H9 (cell line): Measurements from ENCODE around the gene AMPH. TPM values are rescaled to one million over a fixed set of nuclear protein-coding genes. Genes with fewer than 3 reads are reported as not detected.

Source experiments
- DNase-seq: peaks from one replicate; pipeline ENCODE4 v3.0.0-alpha.2; 2017
- H2AFZ ChIP-seq: one replicate; pipeline ENCODE4 v1.6.1; 2013; ENCODE audit warnings: mild to moderate bottlenecking, low read length, control low read depth, moderate library complexity
- H2AK5ac ChIP-seq: 2 replicates; pipeline ENCODE4 v1.6.1; 2013; ENCODE audit warnings: low read length, control low read depth, mixed read lengths; ENCODE audit not compliant: insufficient read length
- H2BK120ac ChIP-seq: one replicate; pipeline ENCODE4 v1.6.1; 2013; ENCODE audit warnings: low read depth, mild to moderate bottlenecking, low read length, control low read depth, inconsistent platforms; ENCODE audit not compliant: poor library complexity, severe bottlenecking
- H2BK12ac ChIP-seq: 2 replicates; pipeline ENCODE4 v1.6.1; 2013; ENCODE audit warnings: low read length, control low read depth, mixed read lengths, low read depth; ENCODE audit not compliant: insufficient read length
- H2BK15ac ChIP-seq: 2 replicates; pipeline ENCODE4 v1.6.1; 2013; ENCODE audit warnings: low read depth, low read length, control low read depth
- H2BK20ac ChIP-seq: one replicate; pipeline ENCODE4 v1.6.1; 2013; ENCODE audit warnings: low read depth, mild to moderate bottlenecking, low read length, control low read depth, inconsistent platforms; ENCODE audit not compliant: poor library complexity, severe bottlenecking
- H2BK5ac ChIP-seq: 2 replicates; pipeline ENCODE4 v1.6.1; 2013; ENCODE audit warnings: low read length, control low read depth, mixed read lengths; ENCODE audit not compliant: insufficient read length
- H3K14ac ChIP-seq: 2 replicates; pipeline ENCODE4 v1.6.1; 2013; ENCODE audit warnings: low read length, control low read depth; ENCODE audit not compliant: insufficient read depth
- H3K18ac ChIP-seq: 2 replicates; pipeline ENCODE4 v1.6.1; 2013; ENCODE audit warnings: low read depth, mild to moderate bottlenecking, mixed read lengths, low read length, control low read depth; ENCODE audit not compliant: insufficient read length
- H3K23ac ChIP-seq: 2 replicates; pipeline ENCODE4 v1.6.1; 2013; ENCODE audit warnings: low read length, control low read depth, mixed read lengths, low read depth; ENCODE audit not compliant: insufficient read length
- H3K23me2 ChIP-seq: 2 replicates; pipeline ENCODE4 v1.6.1; 2013; ENCODE audit warnings: low read depth, mild to moderate bottlenecking, mixed read lengths, low read length, control low read depth; ENCODE audit not compliant: insufficient read length, poor library complexity, severe bottlenecking
- H3K27ac ChIP-seq: 2 replicates; pipeline ENCODE4 v1.5.1; 2013; ENCODE audit warnings: low read length, control low read depth, mixed read lengths, low read depth; ENCODE audit not compliant: insufficient read length
- H3K27me3 ChIP-seq: 2 replicates; pipeline ENCODE4 v1.6.1; 2013; ENCODE audit warnings: low read length, control low read depth, inconsistent platforms; ENCODE audit not compliant: insufficient read depth
- H3K4ac ChIP-seq: 2 replicates; pipeline ENCODE4 v1.6.1; 2013; ENCODE audit warnings: low read depth, mild to moderate bottlenecking, control low read depth, inconsistent platforms, low read length, moderate library complexity
- H3K4me1 ChIP-seq: 2 replicates; pipeline ENCODE4 v1.6.1; 2013; ENCODE audit warnings: low read length, control low read depth, inconsistent platforms; ENCODE audit not compliant: insufficient read depth
- H3K4me2 ChIP-seq: 2 replicates; pipeline ENCODE4 v1.6.1; 2013; ENCODE audit warnings: low read length, control low read depth, mixed read lengths; ENCODE audit not compliant: insufficient read length, insufficient read depth
- H3K56ac ChIP-seq: 2 replicates; pipeline ENCODE4 v1.6.1; 2013; ENCODE audit warnings: low read depth, mild to moderate bottlenecking, mixed read lengths, low read length, control low read depth; ENCODE audit not compliant: insufficient read length
- H3K79me1 ChIP-seq: 2 replicates; pipeline ENCODE4 v1.6.1; 2013; ENCODE audit warnings: low read depth, mild to moderate bottlenecking, moderate library complexity, low read length, control low read depth, inconsistent platforms; ENCODE audit not compliant: insufficient read depth, poor library complexity, severe bottlenecking
- H3K79me2 ChIP-seq: 2 replicates; pipeline ENCODE4 v1.6.1; 2013; ENCODE audit warnings: low read length, control low read depth, inconsistent platforms; ENCODE audit not compliant: insufficient read depth
- H3K9ac ChIP-seq: 2 replicates; pipeline ENCODE4 v1.6.1; 2013; ENCODE audit warnings: low read length, control low read depth, mixed read lengths; ENCODE audit not compliant: insufficient read length; ENCODE audit errors: extremely low read depth
- H3K9me3 ChIP-seq: one replicate; pipeline ENCODE4 v1.6.1; 2013; ENCODE audit warnings: low read depth, low read length, inconsistent platforms; ENCODE audit not compliant: control insufficient read depth
- H3T11ph ChIP-seq: one replicate; pipeline ENCODE4 v1.6.1; 2013; ENCODE audit warnings: mild to moderate bottlenecking, low read length, control low read depth, inconsistent platforms
- H4K20me1 ChIP-seq: one replicate; pipeline ENCODE4 v1.6.1; 2013; ENCODE audit not compliant: control insufficient read depth, insufficient read length, insufficient read depth
- H4K5ac ChIP-seq: 2 replicates; pipeline ENCODE4 v1.6.1; 2013; ENCODE audit warnings: low read depth, mild to moderate bottlenecking, mixed read lengths, low read length, control low read depth; ENCODE audit not compliant: insufficient read length
- H4K8ac ChIP-seq: replicated peaks from 2 replicates; pipeline ENCODE4 v1.6.1; 2013; ENCODE audit warnings: low read length, control low read depth, mixed read lengths, low read depth; ENCODE audit not compliant: insufficient read length
- H4K91ac ChIP-seq: 2 replicates; pipeline ENCODE4 v1.6.1; 2013; ENCODE audit warnings: low read depth, mild to moderate bottlenecking, moderate library complexity, mixed read lengths, low read length, control low read depth; ENCODE audit not compliant: insufficient read length
- H3K27ac Mint-ChIP-seq, 3 experiments: 2 replicates in 2 of 3; 3 replicates in 1 of 3; pipeline ENCODE4 v1.8.0; 2020 to 2021; ENCODE audit warnings: mixed read lengths in 3 of 3, mild to moderate bottlenecking in 1 of 3, moderate library complexity in 1 of 3
- H3K27me3 Mint-ChIP-seq: 2 replicates; pipeline ENCODE4 v1.8.0; 2021; ENCODE audit warnings: low read depth, mild to moderate bottlenecking, moderate library complexity, mixed read lengths
- H3K36me3 Mint-ChIP-seq, 3 experiments: 2 replicates in 2 of 3; 3 replicates in 1 of 3; pipeline ENCODE4 v1.8.0; 2020 to 2021; ENCODE audit warnings: low read depth in 3 of 3, mixed read lengths in 3 of 3; ENCODE audit not compliant: insufficient read depth in 1 of 3
- H3K4me1 Mint-ChIP-seq, 2 experiments: 2 replicates each; pipeline ENCODE4 v1.8.0; 2020; ENCODE audit warnings: mixed read lengths in 2 of 2
- H3K4me3 Mint-ChIP-seq, 2 experiments: 2 replicates in 1 of 2; 3 replicates in 1 of 2; pipeline ENCODE4 v1.8.0; 2020 to 2021; ENCODE audit warnings: mild to moderate bottlenecking in 2 of 2, mixed read lengths in 2 of 2, moderate library complexity in 1 of 2
- H3K9me3 Mint-ChIP-seq, 2 experiments: 2 replicates in 1 of 2; 3 replicates in 1 of 2; pipeline ENCODE4 v1.8.0; 2020; ENCODE audit warnings: mild to moderate bottlenecking in 2 of 2, mixed read lengths in 2 of 2, moderate library complexity in 1 of 2
- CTCF ChIP-seq: fragments of 200-600 bp; sonication (generic); conservative IDR thresholded peaks from 3 replicates; pipeline ENCODE4 v1.8.0; 2021; ENCODE audit warnings: antibody characterized with exemption, mild to moderate bottlenecking
- WGBS: extraction: QIAGEN DNeasy Blood & Tissue Kit; methylation state at CpG from one replicate; pipeline ENCODE4 v1.1.7; 2013; ENCODE audit warnings: missing lambda C conversion rate, low lambda C conversion rate, mixed read lengths; ENCODE audit not compliant: insufficient read length; ENCODE audit errors: extremely low coverage; 5-methylcytosine and 5-hydroxymethylcytosine counted together
- total RNA-seq: library from RNA; stranded (reverse); gene quantifications from 2 replicates; pipeline ENCODE4 v1.2.1, GENCODE V29; 2021

Gene AMPH
- total RNA-seq, 1 experiment from 2014 or later, result 4.8 TPM

GRCh38 chr7:38463277-38464225 is 167.6 kb downstream of the AMPH start:
- Histone ChIP-seq H3K23me2 (no peaks in the 10 kb centered on the region), H3K56ac (no peak overlapping the region), H2BK12ac (no peak overlapping the region), H3K27ac (no peak overlapping the region), H3K23ac (no peak overlapping the region), H3K9ac (no peak overlapping the region), H4K91ac (no peak overlapping the region), H3K27me3 (no peaks in the 10 kb centered on the region), H4K5ac (no peak overlapping the region), H2BK20ac (no peak overlapping the region), H3K4me1 (no peaks in the 10 kb centered on the region), H3K9me3 (no peaks in the 10 kb centered on the region), H2BK5ac (no peak overlapping the region), H3K18ac (no peak overlapping the region), H3K4me2 (no peak overlapping the region), H2BK120ac (no peak overlapping the region), H3K79me1 (no peaks in the 10 kb centered on the region), H4K8ac (no peak overlapping the region), H3K4ac (no peak overlapping the region), H2BK15ac (no peak overlapping the region), H4K20me1 (no peaks in the 10 kb centered on the region), H3K14ac (no peak overlapping the region), H2AFZ (no peak overlapping the region), H3K79me2 (no peaks in the 10 kb centered on the region), H2AK5ac (no peak overlapping the region), H3T11ph (no peak overlapping the region)
- no peak overlapping the region for H3K27ac Mint-ChIP-seq
- H3K9me3 Mint-ChIP-seq, result no peaks in the 10 kb centered on the region
- no peak for TF ChIP-seq CTCF
- no peak for DNase-seq
- 0 out of 2 replicates have a peak, but pooled peaks cover 2% of the 10 kb centered on the region for H3K27me3 Mint-ChIP-seq
- no peaks in the 10 kb centered on the region for H3K36me3 Mint-ChIP-seq
- no peaks in the 10 kb centered on the region for H3K4me1 Mint-ChIP-seq
- H3K4me3 Mint-ChIP-seq, result no peak overlapping the region
- WGBS, result no CpG with 5 or more reads among the region's 8 CpGs
